PC-9 (cell line): ENCODE measurements around the gene ROBO1. TPM values are rescaled to one million over a fixed set of nuclear protein-coding genes. Genes with fewer than 3 reads are reported as not detected.

Source experiments
- BruUV-seq: library from RNA; stranded (reverse); fragments of 400-500 nt; replicated peaks from 2 replicates; lab custom pipeline; 2021; lab: Mats Ljungman, UMichigan
- CTCF ChIA-PET: fragments of 300-600 bp; sonication (Branson Sonifier 250); formaldehyde crosslinking; loops from one replicate; lab custom pipeline; 2022; ENCODE audit warnings: antibody characterized with exemption; lab: Charles Lee
- POLR2A ChIA-PET: fragments of 300-600 bp; sonication (Branson Sonifier 250); formaldehyde crosslinking; loops from one replicate; lab custom pipeline; 2022; ENCODE audit warnings: antibody characterized with exemption; ENCODE audit not compliant: unreplicated experiment; lab: Charles Lee
- DNase-seq, 2 experiments: peaks; one replicate each; pipeline versions ENCODE4 v3.0.0 to v3.0.0-alpha.2; 2015 to 2022; ENCODE audit warnings: mixed read lengths in 1 of 2
- H2AFZ ChIP-seq: fragments of 200-600 bp; sonication (generic); 2 replicates; pipeline ENCODE4 v1.8.1; 2017; ENCODE audit warnings: antibody characterized with exemption
- H3F3A ChIP-seq: fragments of 200-600 bp; sonication (generic); 2 replicates; pipeline ENCODE4 v1.8.1; 2017; ENCODE audit warnings: antibody characterized with exemption, mild to moderate bottlenecking, low read depth; ENCODE audit not compliant: insufficient read depth
- H3K27ac ChIP-seq: fragments of 200-600 bp; sonication (generic); 2 replicates; pipeline ENCODE4 v1.6.1; 2016; ENCODE audit warnings: mixed run types
- H3K27me3 ChIP-seq: fragments of 200-600 bp; sonication (generic); 2 replicates; pipeline ENCODE4 v1.6.1; 2016; ENCODE audit warnings: low read depth, mixed run types; ENCODE audit not compliant: insufficient read depth
- H3K36me3 ChIP-seq: fragments of 200-600 bp; sonication (generic); 2 replicates; pipeline ENCODE4 v1.6.1; 2016; ENCODE audit warnings: low read depth, mixed run types
- H3K4me1 ChIP-seq: fragments of 200-600 bp; sonication (generic); replicated peaks from 2 replicates; pipeline ENCODE4 v1.6.1; 2016; ENCODE audit warnings: mixed run types; ENCODE audit not compliant: insufficient read depth
- H3K4me2 ChIP-seq: fragments of 200-600 bp; sonication (generic); 2 replicates; pipeline ENCODE4 v1.6.1; 2017; ENCODE audit warnings: mixed run types
- H3K4me3 ChIP-seq: fragments of 200-600 bp; sonication (generic); 2 replicates; pipeline ENCODE4 v1.6.1; 2016; ENCODE audit warnings: mixed run types
- H3K79me2 ChIP-seq: fragments of 200-600 bp; sonication (generic); 2 replicates; pipeline ENCODE4 v1.6.1; 2017; ENCODE audit warnings: low read depth, mixed run types
- H3K9me2 ChIP-seq: fragments of 200-600 bp; sonication (generic); 2 replicates; pipeline ENCODE4 v1.8.1; 2017; ENCODE audit warnings: mild to moderate bottlenecking; ENCODE audit not compliant: insufficient read depth
- H3K9me3 ChIP-seq: fragments of 200-600 bp; sonication (generic); 2 replicates; pipeline ENCODE4 v1.8.1; 2016; ENCODE audit warnings: low read depth; ENCODE audit not compliant: insufficient read depth
- H4K20me1 ChIP-seq: fragments of 200-600 bp; sonication (generic); 2 replicates; pipeline ENCODE4 v1.8.1; 2017; ENCODE audit not compliant: insufficient read depth
- EZH2 ChIP-seq: fragments of 200-600 bp; sonication (generic); IDR thresholded peaks from 2 replicates; pipeline ENCODE4 v1.8.0; 2017; ENCODE audit warnings: antibody characterized with exemption, low read depth
- intact Hi-C: fragments of 100-400 bp; cut with micrococcal nuclease; formaldehyde crosslinking; loops from one replicate; pipeline ENCODE4 v1.10.0; 2022; ENCODE audit not compliant: unreplicated experiment
- total RNA-seq: library from RNA; stranded (reverse); gene quantifications from 2 replicates; pipeline ENCODE4 v1.2.3, GENCODE V29; 2021
- TF ChIP-seq, protein P1 (sequence below): fragments of 200-600 bp; sonication (generic); conservative IDR thresholded peaks from 2 replicates; pipeline ENCODE4 v1.6.1; 2017; ENCODE audit warnings: mixed run types, antibody characterized with exemption, mild to moderate bottlenecking, moderate library complexity

Gene ROBO1
- total RNA-seq, 1 experiment from 2014 or later = 17.5 TPM

- no peaks in the 10 kb centered on the region for H3K36me3 ChIP-seq
- H3K79me2 ChIP-seq = no peaks in the 10 kb centered on the region
- H3K9me2 ChIP-seq = no peaks in the 10 kb centered on the region
- intact Hi-C loops = loop anchor here (10.0 kb wide), 1 partner anchor 336 kb away; no protein-coding TSS in a partner anchor
- no peaks in the 10 kb centered on the region for H3K4me1 ChIP-seq
- peaks cover 6% of the 10 kb centered on the region for H3K9me3 ChIP-seq
- POLR2A ChIA-PET = no interaction called here
- H3K4me2 ChIP-seq = no peak overlapping the region
- no peaks in the 10 kb centered on the region for H3F3A ChIP-seq
- no peaks in the 10 kb centered on the region for H4K20me1 ChIP-seq
- no TSS peak for BruUV-seq
- H3K27ac ChIP-seq = no peak overlapping the region
- H3K27me3 ChIP-seq = no peaks in the 10 kb centered on the region
- H2AFZ ChIP-seq = no peak overlapping the region
- H3K4me3 ChIP-seq = no peak overlapping the region
- DNase-seq = no peak
- no peak for TF ChIP-seq EZH2
- TF ChIP-seq, protein P1, sequence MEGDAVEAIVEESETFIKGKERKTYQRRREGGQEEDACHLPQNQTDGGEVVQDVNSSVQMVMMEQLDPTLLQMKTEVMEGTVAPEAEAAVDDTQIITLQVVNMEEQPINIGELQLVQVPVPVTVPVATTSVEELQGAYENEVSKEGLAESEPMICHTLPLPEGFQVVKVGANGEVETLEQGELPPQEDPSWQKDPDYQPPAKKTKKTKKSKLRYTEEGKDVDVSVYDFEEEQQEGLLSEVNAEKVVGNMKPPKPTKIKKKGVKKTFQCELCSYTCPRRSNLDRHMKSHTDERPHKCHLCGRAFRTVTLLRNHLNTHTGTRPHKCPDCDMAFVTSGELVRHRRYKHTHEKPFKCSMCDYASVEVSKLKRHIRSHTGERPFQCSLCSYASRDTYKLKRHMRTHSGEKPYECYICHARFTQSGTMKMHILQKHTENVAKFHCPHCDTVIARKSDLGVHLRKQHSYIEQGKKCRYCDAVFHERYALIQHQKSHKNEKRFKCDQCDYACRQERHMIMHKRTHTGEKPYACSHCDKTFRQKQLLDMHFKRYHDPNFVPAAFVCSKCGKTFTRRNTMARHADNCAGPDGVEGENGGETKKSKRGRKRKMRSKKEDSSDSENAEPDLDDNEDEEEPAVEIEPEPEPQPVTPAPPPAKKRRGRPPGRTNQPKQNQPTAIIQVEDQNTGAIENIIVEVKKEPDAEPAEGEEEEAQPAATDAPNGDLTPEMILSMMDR = no peak
- CTCF ChIA-PET = no interaction called here
These were observed 169.2 kb downstream of the ROBO1 start for GRCh38 chr3:79598594-79598993.

- TF ChIP-seq EZH2 = no peak
- TF ChIP-seq, protein P1 = no peak
- Histone ChIP-seq H3K27me3 (no peaks in the 10 kb centered on the region), H3K27ac (no peak overlapping the region), H4K20me1 (no peaks in the 10 kb centered on the region), H3F3A (no peaks in the 10 kb centered on the region), H3K79me2 (no peaks in the 10 kb centered on the region), H3K4me2 (no peak overlapping the region), H3K9me3 (0 out of 2 replicates have a peak, but pooled peaks cover 2% of the 10 kb centered on the region), H3K4me3 (no peak overlapping the region), H3K4me1 (no peaks in the 10 kb centered on the region), H3K9me2 (no peaks in the 10 kb centered on the region), H2AFZ (no peak overlapping the region), H3K36me3 (no peaks in the 10 kb centered on the region)
- intact Hi-C loops = loop anchor here (10.0 kb wide), 1 partner anchor 337 kb away; no protein-coding TSS in a partner anchor
- ChIA-PET POLR2A (interaction anchor here (0.6 kb wide), 1 partner anchor 448 kb away, joined by 5 read pairs; no protein-coding TSS in a partner anchor), CTCF (no interaction called here)
- DNase-seq = no peak
- no TSS peak for BruUV-seq
These were observed 170.1 kb downstream of the ROBO1 start for GRCh38 chr3:79597709-79598108.

DNA sequence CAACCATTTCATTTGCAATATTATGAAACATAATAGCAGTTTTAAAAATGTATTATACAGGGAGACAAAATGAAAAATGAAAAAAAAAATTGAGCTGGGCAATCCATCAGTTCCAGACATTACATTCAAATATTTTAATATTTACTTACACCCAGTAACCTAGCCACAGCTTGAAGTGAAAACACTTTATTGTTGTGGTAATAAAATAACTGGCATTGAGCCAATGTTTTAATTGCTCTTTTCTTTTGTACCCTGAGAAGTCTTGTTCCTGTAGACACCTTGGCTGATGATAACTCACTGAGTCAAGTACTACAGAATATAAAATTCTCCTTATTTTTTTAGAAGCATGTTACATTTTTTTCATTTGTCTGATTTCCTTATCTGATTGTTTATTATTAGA lies 180.6 kb downstream of the ROBO1 start:
- BruUV-seq = no TSS peak

More for the DNA sequence above, 180.6 kb downstream of the ROBO1 start:
- Histone ChIP-seq H3K4me2 (no peak overlapping the region), H3K36me3 (no peaks in the 10 kb centered on the region), H3K4me1 (no peaks in the 10 kb centered on the region), H3K9me2 (no peaks in the 10 kb centered on the region; the same call in 1 of the 2 replicates), H3K79me2 (no peaks in the 10 kb centered on the region), H3K27ac (no peak overlapping the region), H3K9me3 (no peaks in the 10 kb centered on the region; the same call in none of the 2 replicates), H3K27me3 (no peaks in the 10 kb centered on the region), H2AFZ (no peak overlapping the region), H3K4me3 (no peak overlapping the region), H3F3A (no peaks in the 10 kb centered on the region), H4K20me1 (no peaks in the 10 kb centered on the region; the same call in 1 of the 2 replicates)
- DNase-seq = no peak
- POLR2A ChIA-PET = no interaction called here
- CTCF ChIA-PET = no interaction called here
- no peak for TF ChIP-seq EZH2
- TF ChIP-seq, protein P1 = no peak
- intact Hi-C loops = no loop called here
